GM19043 (cell line): ENCODE results near the gene TESK2.
"Not testable (repeated sequence)": the region's sequence is repeated elsewhere in the genome, so short reads cannot be mapped to it uniquely, and the experiment has no call there.

Source experiments
- ATAC-seq: cut with Tn5 transposase; IDR thresholded peaks from one replicate; pipeline ENCODE4 v1.9.1; 2021; ENCODE audit warnings: low read depth; ENCODE audit not compliant: unreplicated experiment

The TESK2 gene, protein sequence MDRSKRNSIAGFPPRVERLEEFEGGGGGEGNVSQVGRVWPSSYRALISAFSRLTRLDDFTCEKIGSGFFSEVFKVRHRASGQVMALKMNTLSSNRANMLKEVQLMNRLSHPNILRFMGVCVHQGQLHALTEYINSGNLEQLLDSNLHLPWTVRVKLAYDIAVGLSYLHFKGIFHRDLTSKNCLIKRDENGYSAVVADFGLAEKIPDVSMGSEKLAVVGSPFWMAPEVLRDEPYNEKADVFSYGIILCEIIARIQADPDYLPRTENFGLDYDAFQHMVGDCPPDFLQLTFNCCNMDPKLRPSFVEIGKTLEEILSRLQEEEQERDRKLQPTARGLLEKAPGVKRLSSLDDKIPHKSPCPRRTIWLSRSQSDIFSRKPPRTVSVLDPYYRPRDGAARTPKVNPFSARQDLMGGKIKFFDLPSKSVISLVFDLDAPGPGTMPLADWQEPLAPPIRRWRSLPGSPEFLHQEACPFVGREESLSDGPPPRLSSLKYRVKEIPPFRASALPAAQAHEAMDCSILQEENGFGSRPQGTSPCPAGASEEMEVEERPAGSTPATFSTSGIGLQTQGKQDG

DNA sequence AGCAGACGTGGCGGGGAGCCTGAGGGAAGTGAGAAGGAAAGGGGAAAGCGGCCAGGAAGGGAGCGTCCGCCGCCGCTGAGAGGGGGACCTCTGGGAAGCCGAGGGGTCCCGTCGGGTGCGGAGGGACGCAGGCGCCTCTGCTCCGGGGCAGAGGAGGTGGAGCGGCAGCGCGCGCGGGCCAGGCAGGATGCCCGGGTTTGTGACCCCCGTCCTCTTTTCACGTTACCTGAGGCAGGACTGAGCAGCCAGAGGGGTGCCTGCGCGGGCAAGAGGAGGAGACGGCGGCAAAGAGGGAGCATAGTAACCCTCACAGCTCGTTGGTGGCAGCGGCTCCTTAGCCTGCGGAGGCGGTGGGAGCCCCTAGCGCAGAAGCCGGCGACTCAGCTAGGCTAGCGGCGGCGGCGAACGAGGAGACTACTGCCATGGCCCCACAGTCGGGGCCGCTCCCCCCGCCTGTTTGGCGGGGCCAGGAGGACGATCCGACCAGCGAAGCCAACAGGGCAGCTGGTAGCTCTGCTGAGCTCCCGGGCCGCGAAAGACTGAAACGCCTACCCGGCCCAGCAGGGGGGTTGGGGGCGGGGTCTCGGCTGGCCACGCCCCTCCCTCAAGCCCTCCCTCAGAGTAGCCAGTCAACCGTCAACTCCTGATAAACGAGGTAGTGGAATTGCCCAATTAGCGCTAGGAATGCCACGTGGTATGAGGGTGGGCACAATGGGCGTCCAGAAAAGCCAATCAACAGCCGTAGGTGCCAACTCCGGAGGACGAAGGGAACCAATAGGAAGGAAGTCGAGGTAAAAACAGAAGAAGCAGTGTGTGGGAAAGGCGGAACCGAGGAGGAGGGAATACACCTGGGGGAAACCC lies at the start of gene TESK2:
TSS of gene TESK2 (minus strand) at position 538 of the 861 bp plus-strand sequence. CDS start 33,378 bp downstream, outside the sequence.
- ATAC-seq: peak; percentile 92

DNA sequence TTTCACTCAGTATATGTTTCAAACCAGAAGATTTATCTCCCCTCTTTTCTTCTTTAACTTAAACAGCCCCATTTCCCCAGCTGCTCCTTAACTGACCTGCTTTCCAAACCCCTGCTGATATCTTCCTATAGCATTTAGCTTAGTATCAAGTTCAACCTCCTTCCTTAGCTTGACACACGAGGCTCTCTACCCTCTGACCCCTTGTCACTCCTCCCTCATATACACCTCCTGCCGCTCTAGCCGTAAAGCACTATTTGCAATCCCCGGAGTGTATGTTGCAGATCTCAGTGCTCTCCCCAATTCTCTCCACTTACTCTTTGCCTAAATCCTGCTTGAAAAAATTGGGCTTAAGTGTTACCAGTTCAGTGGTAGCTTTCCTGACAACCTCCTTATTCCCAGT lies 45.9 kb upstream of the TESK2 start:
- no peak for ATAC-seq

DNA sequence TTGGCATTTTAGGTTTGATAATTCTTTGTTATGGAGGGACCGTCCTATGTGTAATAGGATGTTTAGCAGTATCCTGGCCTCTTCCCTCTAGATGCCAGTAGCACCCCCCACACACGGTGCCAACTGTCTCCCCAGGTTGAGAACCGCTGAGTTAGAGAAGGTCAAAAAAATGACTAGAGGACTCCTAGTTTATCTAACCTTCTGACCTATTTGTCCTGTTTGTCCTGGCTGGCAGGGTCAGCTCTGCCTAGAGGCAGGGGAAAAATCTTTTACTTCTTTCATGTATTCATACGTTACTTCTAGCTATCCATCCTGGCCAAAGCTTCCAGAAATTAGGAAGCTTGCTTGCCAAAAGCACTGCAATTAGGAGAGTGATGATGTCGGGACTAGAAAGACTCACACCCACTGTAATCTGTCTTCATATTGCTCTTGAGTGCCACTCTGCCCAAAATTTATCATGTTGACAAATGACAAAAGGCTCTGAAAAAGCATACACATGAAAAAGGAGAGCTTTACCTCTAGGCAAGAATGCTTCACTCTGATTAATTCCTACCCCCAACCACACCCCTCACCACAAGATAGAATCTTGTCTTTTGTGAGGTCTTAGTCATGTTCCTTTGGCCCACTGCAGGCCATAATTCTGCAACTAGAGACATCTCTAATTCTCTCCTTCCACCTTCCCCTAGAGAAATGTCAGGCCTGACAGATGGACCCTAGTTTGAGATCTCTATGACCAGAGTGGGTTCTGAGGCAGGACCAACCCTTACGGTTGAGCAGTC lies 45.2 kb upstream of the TESK2 start:
- ATAC-seq: no peak

DNA sequence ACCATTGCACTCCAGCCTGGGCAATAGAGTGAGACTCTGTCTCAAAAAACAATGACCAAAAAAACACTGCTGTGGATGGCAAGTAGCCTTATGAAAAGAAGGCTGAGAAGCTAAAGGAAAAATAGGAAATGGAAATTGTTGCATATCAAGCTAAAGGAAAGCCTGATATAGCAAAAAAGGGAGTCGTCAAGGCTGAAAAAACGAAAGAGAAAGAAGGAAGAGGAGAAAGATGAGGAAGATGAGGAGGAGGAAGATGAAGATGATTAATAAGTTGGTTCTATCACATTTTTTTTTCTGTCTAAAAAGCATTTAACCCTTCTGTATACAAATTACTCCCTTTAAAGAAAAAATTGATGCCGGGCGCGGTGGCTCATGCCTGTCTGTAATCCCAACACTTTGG lies 40.9 kb upstream of the TESK2 start:
- no peak for ATAC-seq

GRCh38 chr1:45530632-45531135 lies 39.7 kb upstream of the TESK2 start:
- ATAC-seq: no peak

DNA sequence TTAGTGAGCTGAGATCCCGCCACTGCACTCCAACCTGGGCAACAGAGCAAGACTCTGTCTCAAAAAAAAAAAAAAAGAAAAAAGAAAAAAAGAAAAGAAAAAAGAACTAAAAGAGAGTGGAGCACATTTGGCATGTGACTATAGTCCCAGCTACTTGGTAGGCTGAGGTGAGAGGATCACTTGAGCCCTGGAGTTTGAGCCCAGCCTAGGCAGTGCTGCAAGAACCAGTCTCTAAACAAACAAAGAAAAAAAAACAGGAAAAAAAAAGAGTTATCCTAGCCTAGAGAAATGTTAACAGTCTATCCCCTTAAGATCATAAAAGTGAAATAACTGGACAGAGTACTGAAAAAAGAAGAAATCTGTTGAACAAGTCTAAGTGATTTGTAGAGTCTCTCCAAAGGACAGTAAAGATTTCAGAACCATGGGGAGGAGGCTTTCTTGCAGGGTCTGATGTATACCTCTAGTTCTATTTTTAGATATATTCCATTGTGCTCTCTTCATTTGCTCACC lies 35.2 kb upstream of the TESK2 start:
- no peak for ATAC-seq

DNA sequence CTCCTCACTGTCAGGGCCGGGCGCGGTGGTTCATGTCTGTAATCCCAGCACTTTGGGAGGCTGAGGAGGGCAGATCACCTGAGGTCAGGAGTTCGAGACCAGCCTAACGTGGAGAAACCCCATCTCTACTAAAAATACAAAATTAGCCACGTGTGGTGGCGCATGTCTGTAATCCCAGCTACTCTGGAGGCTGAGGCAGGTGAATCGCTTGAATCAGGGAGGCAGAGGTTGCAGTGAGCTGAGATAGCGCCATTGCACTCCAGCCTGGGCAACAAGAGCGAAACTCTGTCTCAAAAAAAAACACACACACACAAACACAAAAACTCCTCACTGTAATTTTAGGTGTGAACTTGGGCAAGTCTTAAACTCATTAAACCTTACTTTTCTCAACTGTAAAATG lies 33.0 kb upstream of the TESK2 start:
- ATAC-seq: not testable (repeated sequence)

DNA sequence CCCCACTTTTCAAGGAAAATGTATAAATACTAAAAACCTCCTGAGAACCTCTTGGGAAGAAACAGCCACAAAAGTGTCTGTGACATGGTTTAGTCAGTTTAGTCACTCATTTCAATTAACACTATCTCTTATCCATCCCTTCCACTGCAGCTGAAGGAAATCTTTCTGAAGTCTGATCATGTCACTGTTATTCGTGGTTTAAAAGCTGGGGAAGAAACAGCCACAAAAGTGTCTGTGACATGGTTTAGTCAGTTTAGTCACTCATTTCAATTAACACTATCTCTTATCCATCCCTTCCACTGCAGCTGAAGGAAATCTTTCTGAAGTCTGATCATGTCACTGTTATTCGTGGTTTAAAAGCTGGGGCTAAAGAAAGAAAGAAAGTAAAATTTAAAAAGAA lies 32.6 kb upstream of the TESK2 start:
- not testable (repeated sequence) for ATAC-seq

DNA sequence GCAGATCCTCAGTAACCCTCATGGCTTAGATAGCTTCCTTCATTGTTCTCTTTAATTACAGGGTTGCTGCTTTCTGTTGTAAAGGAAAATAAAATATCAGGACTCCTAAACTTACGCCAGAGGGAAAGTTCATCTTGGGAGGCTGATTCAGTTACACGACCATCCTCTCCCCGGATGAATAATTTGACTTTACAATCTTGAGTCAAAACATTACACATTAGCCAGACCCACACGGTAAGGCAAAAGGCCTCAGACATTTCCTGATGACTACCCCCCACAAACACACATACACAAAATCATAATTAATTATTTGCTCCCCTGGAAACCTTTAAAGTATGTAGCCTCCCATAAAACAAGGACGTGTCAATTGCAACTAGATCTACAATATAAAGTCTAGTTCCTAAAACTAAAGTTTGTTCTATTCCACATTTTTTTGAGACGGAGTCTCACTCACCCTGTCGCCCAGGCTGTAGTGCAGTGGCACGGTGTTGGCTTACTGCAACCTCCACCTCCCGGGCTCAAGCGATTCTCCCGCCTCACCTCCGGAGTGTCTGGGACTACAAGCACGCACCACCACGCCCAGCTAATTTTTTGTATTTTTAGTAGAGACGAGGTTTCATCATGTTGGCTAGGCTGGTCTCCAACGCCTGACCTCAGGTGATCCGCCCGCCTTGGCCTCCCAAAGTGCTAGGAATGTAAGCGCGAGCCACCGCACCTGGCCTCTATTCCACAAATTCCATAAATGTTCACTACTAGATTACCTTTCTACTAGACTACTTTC lies 31.6 kb upstream of the TESK2 start:
- ATAC-seq: no peak

DNA sequence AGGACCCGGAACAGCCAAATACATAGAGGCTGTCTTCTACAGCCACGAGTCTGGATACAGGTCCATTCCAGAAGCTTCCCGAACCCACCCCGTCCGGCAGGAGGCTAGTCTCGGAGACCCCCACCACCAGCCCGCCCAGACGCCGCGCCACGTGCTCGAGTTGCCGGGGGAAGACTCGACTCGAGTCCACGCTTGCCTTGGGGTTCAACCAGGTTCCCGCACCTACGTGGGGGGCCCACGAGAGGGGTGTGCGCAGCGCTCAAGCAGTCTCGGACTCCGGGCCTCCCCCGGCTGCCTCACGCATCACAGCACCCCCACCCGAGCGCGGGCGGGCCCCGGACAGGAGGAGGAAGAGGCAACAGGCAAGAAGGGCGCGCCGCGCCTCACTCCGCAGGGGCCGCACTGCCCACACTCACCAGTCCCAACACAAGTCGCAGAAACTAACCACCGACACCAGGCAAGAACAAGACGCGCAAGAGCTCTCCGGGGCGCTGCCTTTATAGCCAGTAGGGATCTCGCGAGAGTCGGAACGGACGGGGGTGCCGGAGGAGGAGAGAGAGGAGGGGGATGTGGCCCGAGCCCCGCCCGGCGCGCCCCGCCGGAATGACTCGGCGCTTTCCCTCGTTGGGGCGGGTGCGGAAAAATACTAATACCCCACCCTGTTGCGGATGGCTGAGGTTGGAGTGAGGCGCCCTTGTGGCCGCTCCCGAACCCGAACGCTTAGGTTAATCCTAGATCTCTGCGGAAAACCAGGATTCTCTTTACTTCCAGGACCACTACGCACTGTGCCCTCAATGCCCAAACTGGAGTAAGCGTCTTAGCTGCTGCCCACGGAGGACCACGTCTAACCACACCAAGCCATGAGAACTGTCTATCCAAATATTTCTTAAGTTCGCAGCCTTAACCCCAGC lies 30.7 kb upstream of the TESK2 start, which contains the start of gene PRDX1:
TSS of gene PRDX1 (minus strand) at position 472 of the 911 bp plus-strand sequence. CDS start 2,841 bp downstream, outside the sequence.
- ATAC-seq: peak; percentile 80

GRCh38 chr1:45519774-45520173 lies 28.8 kb upstream of the TESK2 start:
- ATAC-seq: not testable (repeated sequence)

DNA sequence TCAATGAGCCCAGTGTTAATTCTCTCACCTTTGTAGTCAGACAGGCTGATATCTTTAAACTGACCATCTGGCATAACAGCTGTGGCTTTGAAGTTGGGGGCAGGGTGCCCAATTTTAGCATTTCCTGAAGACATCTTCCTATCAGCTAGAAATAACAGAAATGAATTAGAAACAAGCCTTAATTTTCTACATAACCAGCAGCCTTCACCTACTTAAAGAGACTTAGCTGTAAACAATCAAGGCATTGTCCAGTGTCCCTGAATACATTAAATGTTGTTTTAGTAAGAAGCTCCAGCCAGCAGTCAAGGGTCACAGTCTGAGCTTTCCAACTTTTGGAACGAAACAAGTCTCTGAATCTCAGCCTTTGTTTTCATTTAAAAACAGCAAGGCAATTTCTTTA lies 27.9 kb upstream of the TESK2 start:
- ATAC-seq: no peak

- ATAC-seq: not testable (repeated sequence)
Measured at GRCh38 chr1:45518366-45518765, 27.4 kb upstream of the TESK2 start.

DNA sequence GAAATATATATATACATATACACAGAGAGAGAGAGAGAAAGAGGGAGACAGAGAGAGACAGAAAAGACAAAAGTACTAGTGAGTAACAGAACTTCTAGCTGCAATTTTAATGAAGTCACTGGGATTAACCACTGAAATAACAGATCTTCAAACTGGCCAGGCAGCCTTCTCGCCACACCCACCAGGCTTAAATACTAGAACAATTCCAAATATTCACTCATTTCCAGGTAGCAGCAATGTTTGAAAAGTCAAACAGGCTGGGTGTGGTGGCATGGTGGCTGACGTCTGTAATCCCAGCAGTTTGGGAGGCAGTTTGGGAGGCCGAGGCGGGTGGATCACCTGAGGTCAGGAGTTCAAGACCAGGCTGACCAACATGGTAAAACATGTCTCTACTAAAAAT lies 25.5 kb upstream of the TESK2 start:
- no peak for ATAC-seq

- no peak for ATAC-seq
Measured at GRCh38 chr1:45516036-45516435, 25.1 kb upstream of the TESK2 start.

DNA sequence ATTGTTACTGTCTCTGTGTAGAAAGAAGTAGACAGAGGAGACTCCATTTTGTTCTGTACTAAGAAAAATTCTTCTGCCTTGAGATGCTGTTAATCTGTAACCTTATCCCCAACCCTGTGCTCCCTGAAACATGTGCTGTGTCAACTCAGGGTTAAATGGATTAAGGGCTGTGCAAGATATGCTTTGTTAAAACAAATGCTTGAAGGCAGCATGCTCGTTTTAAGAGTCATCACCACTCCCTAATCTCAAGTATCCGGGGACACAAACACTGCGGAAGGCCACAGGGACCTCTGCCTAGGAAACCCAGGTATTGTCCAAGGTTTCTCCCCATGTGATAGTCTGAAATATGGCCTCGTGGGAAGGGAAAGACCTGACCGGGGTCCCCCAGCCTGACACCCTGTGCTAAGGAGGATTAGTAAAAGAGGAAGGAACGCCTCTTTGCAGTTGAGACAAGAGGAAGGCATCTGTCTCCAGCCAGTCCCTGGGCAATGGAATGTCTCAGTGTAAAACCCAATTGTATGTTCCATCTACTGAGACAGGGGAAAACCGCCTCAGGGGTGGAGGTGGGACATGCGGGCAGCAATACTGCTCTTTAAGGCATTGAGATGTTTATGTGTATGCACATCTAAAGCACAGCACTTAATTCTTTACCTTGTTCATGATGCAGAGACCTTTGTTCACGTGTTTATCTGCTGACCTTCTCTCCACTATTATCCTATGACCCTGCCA lies 22.7 kb upstream of the TESK2 start:
- not testable (repeated sequence) for ATAC-seq

GRCh38 chr1:45512641-45513054 lies 21.7 kb upstream of the TESK2 start:
- ATAC-seq: no peak
